GM10847 (cell line): ENCODE data around the gene AKT1S1.

Experiments used
- POLR2A ChIP-seq: IDR thresholded peaks from 2 replicates; pipeline ENCODE4 v1.6.1; 2011; ENCODE audit not compliant: insufficient read length; ENCODE audit errors: extremely low read depth

AKT1S1 gene

GRCh38 chr19:49832556-49832955, 44.6 kb downstream of the AKT1S1 start:
- no peak for TF ChIP-seq POLR2A

- no peak for TF ChIP-seq POLR2A
Measured at GRCh38 chr19:49831592-49831991, 45.6 kb downstream of the AKT1S1 start.

GRCh38 chr19:49830766-49831165, 46.4 kb downstream of the AKT1S1 start:
- no peak for TF ChIP-seq POLR2A

GRCh38 chr19:49829721-49830120, 47.4 kb downstream of the AKT1S1 start:
- TF ChIP-seq POLR2A = no peak

GRCh38 chr19:49829200-49829599, 48.0 kb downstream of the AKT1S1 start:
- no peak for TF ChIP-seq POLR2A

- no peak for TF ChIP-seq POLR2A
Measured at GRCh38 chr19:49827034-49827433, 50.1 kb downstream of the AKT1S1 start.

- TF ChIP-seq POLR2A = no peak
Measured at GRCh38 chr19:49824662-49825061, 52.5 kb downstream of the AKT1S1 start.

GRCh38 chr19:49823472-49823871, 53.7 kb downstream of the AKT1S1 start:
- no peak for TF ChIP-seq POLR2A

GRCh38 chr19:49820125-49820524, 57.0 kb downstream of the AKT1S1 start:
- TF ChIP-seq POLR2A = no peak
